ENCODE results near the gene GRIK1.

Gene GRIK1

DNA sequence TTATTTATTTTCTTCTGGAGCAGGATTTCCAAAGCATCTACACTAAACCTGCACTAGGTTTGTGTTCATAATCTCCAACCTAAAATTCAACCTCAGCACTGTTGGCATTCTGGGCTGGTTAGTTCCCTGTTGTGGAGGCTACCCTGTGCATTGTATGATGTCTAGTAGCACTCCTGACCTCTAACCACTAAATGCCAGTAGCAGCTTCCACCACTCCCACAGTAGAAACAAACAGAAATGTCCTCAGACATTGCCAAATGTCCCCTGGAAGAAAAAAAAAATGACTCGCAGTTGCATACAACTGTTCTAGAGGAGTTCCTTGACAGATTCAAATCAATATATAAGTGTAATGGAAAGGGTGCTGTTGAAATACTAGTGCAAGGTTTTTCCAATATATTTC lies 18.9 kb downstream of the GRIK1 start:
- intact Hi-C loops (cut with DNase I) = no loop called here
- DNase-seq = no peak

DNA sequence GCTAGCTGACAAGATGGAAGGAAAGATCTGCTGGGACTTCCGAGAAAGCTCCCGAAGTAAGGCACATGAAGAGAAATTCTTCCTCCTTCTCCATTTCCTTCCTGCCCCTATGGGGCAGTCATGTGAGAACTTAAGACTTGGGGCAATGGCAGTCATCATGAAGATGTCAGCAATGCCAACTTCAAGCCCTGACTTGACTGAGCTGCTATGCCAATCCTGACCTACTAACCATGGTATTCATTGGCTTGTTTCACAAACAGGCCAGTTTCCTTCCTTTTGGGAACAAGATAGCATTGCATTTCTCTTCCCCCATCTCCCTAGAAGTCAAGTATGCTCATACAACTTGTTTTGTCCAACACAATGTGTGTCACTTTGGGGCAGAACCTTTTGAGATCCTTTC lies 25.5 kb downstream of the GRIK1 start:
- DNase-seq = no peak
- intact Hi-C loops (cut with DNase I) = no loop called here

DNA sequence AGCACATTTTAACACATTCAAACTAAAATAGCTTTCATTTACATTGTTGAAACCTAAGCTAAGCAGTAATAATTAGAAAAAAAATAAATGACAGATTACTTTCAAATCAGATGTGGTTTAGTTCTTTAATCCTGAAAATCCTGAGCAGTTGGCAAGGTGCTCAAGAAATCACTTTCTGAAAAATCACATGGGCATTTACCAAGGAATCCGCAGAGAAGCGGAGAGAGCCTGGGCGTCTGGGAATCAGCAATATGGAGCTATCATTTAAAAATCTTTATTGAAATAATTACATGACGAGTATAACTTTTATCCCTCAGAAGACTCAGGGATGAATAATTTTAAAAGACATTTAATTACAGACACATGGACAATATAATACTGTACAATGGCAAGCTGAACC lies 30.2 kb downstream of the GRIK1 start:
- intact Hi-C loops (cut with DNase I) = no loop called here
- no peak for DNase-seq

DNA sequence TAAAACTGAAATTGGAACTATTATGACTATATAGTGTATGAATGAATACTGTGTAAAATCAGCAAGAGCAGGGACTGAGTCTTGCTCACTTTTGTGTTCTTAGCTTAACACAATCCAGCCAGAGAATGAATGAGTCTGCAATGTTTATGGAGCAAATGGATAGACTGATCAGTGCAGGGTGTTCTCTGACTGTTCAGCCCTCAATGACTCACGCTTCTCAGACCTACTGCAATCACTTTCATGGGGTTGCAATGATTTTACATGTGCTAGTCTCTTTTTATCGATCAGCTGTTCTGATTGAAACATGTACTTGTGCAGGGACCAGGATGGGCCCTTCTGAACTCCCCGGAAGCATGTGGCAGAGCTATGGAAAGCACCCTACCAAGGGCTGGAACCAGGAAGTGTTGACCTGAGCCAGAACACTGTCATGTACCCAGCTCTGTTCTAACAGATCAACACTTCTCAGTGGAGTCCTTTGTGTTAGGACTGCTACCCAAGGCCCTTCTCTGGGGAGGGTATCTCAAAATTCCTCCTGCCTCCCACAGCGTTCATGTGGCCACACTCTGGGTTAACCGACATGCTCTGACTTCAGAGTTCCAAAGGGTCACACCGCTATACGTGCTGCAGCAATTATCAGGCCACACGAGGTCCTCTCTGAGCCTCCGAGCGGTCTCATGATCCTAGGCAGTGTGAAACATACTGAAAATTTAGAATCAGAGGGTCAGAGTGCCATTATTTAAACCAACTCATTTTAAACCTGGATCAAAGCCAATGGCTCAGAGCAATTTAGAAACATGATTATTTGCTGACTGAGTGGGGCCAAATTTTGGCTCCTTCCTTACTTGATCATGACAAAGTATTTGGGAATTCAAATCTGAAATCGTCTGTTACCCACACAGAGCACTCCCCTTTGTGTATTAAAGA lies 35.2 kb downstream of the GRIK1 start:
- DNase-seq = peak in 1 of 10 donors; percentile 47
- intact Hi-C loops (cut with DNase I) = no loop called here

DNA sequence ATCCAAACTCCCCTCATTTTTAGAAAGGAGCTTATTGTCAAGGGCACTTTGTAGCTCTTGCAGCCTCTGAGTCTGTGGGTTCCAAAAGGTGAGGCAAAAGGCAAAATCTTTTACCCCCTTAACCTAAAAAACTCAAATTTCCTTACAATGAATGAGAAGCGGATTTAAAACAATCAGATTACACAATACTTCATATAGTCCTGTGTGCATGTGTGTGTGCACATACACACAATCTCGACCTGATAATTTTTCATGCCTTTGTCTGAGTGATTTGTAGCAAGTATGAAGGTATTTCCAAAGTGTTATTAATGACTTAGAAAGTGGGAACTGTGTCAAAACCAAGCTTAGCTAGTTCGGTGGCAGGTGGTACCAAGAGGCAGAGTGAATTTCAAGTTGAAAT lies 42.9 kb downstream of the GRIK1 start:
- intact Hi-C loops (cut with DNase I) = no loop called here

DNA sequence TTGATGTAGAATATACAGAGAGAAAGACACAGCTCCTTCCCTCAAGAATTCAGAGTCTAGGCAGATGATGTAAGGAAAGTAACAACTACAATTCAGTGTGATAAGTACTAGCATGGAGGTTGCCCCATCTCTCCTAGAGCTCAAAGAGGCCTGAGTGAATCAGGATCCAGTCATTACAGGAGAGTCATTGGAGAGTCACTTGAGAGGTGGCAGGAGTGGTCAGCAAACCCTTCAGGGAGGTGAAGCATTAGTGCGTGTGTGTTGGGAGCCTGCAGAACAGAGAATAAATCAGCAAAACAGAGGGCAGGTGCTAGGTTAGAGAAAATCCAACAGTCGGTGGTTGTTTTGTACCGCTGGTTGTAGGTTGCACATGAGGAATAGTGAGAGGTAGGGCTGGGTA lies 46.1 kb downstream of the GRIK1 start:
- no peak for DNase-seq
- intact Hi-C loops (cut with DNase I) = no loop called here

More for the DNA sequence above, 42.9 kb downstream of the GRIK1 start:
- no peak for DNase-seq

DNA sequence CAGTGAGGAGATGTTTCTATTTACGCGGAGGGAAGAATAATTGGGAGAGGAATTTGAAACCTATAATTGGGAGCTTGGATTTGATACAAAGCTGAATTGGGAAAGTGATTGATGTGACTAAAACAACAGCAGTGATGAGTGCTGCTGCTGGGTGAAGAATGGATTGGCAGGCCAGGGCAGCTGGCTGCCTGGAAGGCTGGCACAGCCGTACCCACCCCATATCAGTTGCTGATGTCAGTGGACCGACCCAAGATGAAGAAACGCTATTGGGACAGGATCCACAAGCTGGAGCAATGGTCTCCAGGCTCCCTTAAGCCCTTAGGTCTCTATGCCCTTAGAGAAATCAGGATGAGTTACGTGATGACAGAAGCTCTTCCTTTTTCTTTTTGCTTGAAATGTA lies 47.4 kb downstream of the GRIK1 start:
- DNase-seq = peak in 2 of 10 donors; percentile 59 to 71
- intact Hi-C loops (cut with DNase I) = no loop called here

DNA sequence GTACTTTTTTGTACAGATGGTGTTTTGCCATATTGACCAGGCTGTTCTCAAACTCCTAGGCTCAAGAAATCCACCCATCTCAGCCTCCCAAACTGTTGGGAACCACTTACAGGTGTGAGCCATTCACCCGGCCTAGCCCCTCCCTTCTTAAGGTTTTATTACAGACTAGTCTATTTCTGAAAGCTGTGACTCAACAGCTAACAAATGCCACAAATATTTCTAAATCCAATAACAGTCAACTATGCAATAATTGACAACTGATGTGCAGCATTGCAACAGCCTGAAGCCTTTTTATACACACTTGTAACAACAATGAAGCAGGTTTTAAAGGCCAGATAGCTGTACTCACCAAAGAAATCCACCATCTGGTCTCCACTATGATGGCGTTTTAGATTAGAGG lies 51.4 kb downstream of the GRIK1 start:
- intact Hi-C loops (cut with DNase I) = no loop called here
- no peak for DNase-seq

DNA sequence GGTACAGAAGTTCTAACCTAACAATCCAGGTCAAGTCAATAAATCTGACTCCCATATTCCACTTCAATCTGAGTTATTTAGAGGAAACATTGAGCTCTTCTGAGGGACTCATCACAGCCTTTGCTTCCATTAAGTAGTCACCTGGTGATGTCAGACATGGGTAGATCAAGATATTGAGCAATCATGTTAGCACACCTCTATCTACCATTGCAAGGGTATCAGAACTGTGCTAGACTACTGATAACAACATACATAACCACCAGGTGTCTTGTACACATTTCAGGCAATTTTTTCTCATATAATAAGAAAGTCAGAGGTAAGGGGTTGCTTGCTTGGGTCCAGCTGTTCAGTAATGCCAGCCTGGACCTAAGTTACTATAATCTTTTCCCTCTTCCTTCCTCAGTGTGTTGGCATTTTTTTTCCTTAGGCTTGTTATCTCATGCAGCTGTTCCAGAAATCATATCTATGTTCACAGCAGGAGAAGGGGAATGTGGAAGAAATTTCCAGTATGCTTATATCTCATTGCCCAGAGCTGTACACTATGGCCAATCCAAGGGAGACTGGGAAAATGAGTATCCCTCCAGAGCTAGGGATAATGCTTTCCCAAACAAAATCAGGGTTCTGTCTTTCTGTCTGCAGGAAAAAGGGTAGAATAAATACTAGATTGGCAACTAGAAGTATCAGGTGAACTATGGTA lies 52.3 kb downstream of the GRIK1 start:
- no peak for DNase-seq
- intact Hi-C loops (cut with DNase I) = no loop called here

DNA sequence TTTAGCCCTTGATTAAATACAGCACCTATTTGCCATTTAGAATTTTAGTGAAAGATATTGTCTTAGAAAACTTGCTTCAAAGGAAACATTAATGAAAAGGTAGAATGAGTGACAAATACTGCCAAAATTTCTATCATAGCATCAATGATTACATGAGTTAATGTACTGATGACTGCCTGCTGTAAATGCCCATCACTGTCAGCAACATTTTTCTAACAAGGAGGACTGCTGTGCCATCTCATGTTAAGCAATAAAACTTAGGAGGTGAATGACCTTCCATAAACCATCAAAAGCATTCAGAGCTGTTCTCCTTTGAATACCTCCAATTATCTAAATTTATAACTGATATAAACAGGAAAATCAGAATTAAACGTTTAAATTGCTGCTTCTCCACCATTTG lies 54.3 kb downstream of the GRIK1 start:
- no peak for DNase-seq
- intact Hi-C loops (cut with DNase I) = no loop called here

DNA sequence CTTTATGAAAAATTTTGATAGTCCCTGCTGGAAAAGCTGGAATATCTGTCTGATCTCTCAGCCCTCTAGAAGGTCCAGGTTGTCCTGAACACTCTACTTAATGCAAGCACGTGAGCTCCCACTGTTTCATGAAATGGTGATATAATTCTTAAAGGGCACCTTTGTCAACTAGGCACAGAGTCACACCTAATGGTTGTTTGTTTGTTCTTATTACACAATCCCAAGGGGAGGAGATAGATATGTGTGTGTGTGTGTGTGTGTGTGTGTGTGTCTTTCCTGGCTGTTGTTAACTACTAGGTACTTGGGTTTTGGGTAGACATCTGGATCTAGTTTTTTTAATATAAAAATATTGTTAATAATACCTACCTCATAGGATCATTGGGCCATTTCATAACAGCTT lies 63.9 kb downstream of the GRIK1 start:
- no peak for DNase-seq
- intact Hi-C loops (cut with DNase I) = no loop called here

DNA sequence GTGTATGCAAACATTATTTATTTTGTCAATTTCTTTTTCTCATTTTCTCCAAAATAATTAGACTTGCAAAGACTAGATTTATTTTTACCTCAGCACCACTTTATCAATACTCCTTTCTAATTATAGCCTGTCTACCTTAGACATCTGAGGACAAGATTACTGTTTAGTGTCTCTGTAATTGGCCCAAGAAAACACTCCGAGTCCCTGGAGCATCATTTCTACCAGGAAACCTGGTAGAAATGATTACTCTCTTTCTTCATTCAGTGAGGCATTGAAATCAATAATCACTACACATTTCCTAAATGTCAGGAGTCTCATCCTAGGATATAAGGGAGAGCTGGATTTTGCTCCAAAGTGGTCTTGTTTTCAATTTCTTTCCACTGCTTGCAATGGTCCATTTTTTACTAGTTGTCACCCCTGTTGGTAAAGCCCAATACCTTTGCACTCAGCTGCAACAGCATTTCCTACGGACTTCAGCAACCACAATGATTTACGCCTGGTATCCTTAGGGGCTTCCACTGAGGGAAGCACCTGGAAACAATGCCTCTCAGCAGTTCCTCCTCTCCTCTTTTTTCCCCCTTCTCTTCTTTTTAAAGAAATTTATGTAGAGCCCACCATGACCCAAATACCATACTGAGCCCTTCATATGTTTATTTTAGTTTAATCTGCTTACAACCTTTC lies 64.6 kb downstream of the GRIK1 start:
- intact Hi-C loops (cut with DNase I) = no loop called here
- DNase-seq = no peak

DNA sequence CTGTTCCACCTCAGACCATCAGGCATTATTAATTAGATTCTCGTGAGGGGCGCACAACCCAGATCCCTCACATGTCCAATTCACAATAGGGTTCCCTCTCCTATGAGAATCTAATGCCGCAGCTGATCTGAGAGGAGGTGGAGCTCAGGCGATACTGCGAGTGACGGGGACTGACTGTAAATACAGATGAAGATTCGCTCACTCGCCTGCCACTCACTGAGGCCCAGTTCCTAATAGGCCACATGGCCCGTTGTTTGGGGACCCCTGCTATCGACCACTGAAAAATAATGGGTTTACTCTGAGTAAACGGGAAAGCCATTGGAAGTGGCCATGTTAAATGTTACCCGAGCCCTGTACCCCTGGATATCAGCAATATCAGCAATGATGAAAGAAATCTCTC lies 65.9 kb downstream of the GRIK1 start:
- no peak for DNase-seq
- intact Hi-C loops (cut with DNase I) = no loop called here

DNA sequence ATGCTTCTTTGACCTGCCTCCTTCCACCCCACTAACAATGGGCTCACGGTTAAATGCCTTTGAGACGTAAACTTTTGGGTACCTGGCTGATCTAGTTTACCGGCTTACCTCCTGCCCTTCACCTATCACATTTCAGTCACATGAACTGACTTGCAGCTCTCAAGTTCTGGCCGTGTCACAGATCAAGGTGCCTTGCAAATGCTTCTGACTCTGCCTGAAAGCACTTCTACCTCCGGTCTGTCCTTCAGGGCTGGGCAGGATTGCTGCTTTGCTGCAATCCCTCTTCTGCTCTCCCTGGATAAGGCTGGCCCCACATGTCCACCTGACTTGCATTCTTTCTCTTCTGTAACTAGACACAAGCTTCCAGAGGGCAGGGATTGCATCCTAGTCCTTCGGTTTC lies 69.0 kb downstream of the GRIK1 start:
- intact Hi-C loops (cut with DNase I) = no loop called here
- DNase-seq = no peak

DNA sequence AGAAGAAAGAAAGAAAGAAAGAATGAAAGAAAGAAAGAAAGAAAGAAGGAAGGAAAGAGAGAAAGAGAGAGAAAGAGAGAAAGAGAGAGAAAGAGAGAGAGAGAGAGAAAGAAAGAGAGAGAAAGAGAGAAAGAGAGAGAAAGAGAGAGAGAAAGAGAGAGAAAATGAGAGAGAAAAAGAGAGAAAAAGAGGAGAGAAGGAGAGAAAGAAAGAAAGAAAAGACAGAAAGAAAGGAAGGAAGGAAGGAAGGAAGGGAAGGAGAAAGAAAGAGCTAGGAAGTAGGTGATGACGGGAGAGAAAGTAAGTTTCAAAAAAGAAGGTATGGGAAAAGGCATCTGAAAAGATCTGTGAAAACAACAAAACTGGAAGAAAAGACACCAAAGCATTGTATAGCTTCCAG lies 72.0 kb downstream of the GRIK1 start:
- DNase-seq = no peak
- intact Hi-C loops (cut with DNase I) = no loop called here

DNA sequence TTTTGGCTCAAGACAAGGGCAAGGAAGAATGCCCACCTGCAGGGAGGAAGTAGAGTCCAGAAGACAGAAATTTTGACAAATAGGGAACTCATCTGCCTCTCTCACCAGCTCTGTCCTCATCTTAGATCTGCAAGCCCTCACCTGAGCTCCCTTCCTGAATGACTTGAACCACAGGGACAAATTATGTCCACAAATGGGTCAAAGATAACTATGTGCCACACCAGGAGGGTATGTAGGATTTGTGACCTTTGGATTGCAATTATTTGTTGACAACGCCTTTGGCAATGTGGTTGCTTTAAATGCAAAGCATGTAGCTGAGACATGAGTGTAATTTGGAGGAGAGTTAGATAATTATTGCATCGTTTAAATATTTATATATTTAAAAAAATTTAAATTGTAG lies 79.5 kb downstream of the GRIK1 start:
- DNase-seq = no peak
- intact Hi-C loops (cut with DNase I) = no loop called here

DNA sequence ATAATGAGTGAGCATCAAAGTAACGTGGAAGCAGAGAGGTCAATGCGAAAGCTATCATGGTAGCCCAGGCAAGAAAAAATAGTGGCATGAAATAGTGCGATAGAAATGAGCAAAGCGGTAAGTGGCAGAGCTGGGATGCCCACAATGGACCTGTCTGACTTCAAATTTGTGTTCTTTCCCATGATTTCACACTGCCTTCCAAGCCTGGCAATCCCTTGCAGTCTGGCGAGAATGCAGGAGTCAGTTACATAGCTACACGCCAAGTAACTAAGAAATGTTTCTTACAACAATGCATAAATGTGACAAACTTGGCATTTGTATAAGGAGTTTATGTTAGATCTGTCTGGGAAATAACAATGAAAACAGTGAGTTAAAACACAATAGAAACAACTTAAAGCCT lies 82.6 kb downstream of the GRIK1 start:
- intact Hi-C loops (cut with DNase I) = loop anchor here (10.0 kb wide), 1 partner anchor 762 kb away; no protein-coding TSS in a partner anchor
- no peak for DNase-seq

DNA sequence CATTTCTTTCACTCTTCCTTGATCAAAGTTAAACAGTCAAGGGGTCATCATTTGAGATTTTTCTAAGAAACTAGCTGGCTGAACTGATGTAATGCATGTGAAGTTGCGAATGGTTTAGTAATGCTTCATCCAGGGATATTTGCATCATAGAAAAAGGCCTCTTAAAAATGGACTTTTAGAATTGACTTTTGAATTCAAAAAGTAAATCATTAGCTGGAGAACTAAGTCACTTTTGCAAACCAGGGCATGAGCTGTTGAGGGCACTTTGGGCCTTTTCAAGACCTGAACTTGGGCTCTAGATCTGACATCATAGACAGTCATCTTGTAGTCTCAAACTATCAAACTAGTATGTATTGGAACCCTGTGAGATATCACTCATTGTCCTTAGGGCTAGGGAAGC lies 85.0 kb downstream of the GRIK1 start:
- no peak for DNase-seq
- intact Hi-C loops (cut with DNase I) = loop anchor here (10.0 kb wide), 1 partner anchor 760 kb away; no protein-coding TSS in a partner anchor

DNA sequence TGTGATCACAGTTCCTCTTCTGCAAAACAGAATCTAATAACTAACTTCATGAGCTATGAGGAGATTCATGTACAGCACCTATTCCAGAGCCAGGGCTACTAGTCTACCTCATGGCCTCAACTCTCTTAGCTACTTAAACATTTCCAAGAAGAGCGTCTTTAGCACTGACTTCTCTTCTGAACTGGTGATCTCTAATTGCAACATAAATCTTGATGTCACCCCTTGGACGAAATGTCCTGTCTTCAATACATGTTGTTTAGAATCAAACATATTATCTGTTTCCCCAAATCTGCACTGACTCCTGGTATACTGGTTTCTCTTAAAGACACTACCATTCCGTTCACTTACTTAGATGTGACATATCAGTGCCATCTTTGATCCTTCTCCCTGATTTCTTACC lies 88.2 kb downstream of the GRIK1 start:
- no peak for DNase-seq
- intact Hi-C loops (cut with DNase I) = loop anchor here (10.0 kb wide), 1 partner anchor 757 kb away; no protein-coding TSS in a partner anchor

DNA sequence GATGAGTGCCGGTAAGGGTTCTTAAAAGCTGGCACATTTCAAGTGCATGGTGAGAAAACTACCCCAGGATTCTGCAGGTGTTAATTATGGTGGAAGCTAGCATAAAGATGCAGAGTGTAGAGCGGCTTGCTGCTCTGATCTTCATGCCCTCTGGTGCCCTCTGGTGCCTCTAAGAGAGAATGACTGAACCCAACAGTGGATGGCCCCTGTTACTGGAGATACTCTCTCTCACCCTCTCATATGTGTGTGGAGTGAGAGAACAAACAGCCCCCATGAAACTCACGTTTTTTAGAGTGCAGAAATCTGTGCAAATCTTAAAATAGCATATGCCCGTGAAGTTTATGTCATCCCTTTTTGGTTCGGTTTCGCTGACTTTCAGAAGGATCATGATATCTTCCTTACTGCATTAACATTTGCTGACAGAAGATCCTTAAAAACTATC lies 90.0 kb downstream of the GRIK1 start:
- DNase-seq = peak in 9 of 10 donors; percentile 20 to 83 (median 57)
- intact Hi-C loops (cut with DNase I) = loop anchor here (2.0 to 10.0 kb wide), 3 partner anchors 373 to 755 kb away; no protein-coding TSS in a partner anchor

DNA sequence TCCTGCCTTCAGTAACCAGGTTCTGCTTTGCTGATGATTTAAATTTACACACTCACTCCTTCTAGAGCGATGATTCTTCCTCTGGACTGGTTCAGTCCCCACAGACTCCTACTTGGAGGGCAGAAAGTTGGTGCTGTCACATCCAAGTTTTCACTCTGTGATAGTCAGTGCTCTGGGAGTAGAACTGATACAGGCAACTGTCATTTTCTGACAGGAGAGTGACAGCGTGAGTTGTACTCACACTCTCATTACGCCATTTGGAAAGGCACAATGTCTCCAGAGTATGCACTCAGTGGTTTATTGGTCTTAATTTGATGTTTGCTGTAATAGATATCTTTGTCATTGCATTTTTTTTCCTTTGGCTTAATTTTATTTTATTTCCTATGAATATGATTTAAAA lies 96.0 kb downstream of the GRIK1 start:
- intact Hi-C loops (cut with DNase I) = loop anchor here (10.0 kb wide), 1 partner anchor 479 kb away; no protein-coding TSS in a partner anchor
- DNase-seq = no peak

Data from posterior cingulate gyrus (tissue), 11 donors.